Karpas-422 (cell line): ENCODE data around the gene NPAT. TPM values are rescaled to one million over a fixed set of nuclear protein-coding genes. Genes with fewer than 3 reads are reported as not detected.
"Not testable (repeated sequence)": the region's sequence is repeated elsewhere in the genome, so short reads cannot be mapped to it uniquely, and the experiment has no call there.

Source experiments
- DNase-seq: peaks from one replicate; pipeline ENCODE4 v3.0.0-alpha.2; 2015
- H2AFZ ChIP-seq: fragments of 200-600 bp; sonication (generic); 2 replicates; pipeline ENCODE4 v1.6.1; 2014; ENCODE audit warnings: antibody characterized with exemption, low read length, mixed read lengths
- H3K27ac ChIP-seq: fragments of 200-600 bp; sonication (generic); 2 replicates; pipeline ENCODE4 v1.5.1; 2014; ENCODE audit warnings: mild to moderate bottlenecking, low read length, moderate library complexity
- H3K27me3 ChIP-seq: fragments of 200-600 bp; sonication (generic); 2 replicates; pipeline ENCODE4 v1.6.1; 2014; ENCODE audit warnings: low read length, mixed read lengths
- H3K36me3 ChIP-seq: fragments of 200-600 bp; sonication (generic); 2 replicates; pipeline ENCODE4 v1.6.1; 2014; ENCODE audit warnings: low read length, mixed read lengths; ENCODE audit not compliant: insufficient read depth
- H3K4me1 ChIP-seq: fragments of 200-600 bp; sonication (generic); 2 replicates; pipeline ENCODE4 v1.6.1; 2014; ENCODE audit warnings: mild to moderate bottlenecking, low read length, mixed read lengths
- H3K4me2 ChIP-seq: fragments of 200-600 bp; sonication (generic); 2 replicates; pipeline ENCODE4 v1.6.1; 2014; ENCODE audit warnings: low read length, low read depth, mild to moderate bottlenecking; ENCODE audit not compliant: poor library complexity, severe bottlenecking
- H3K4me3 ChIP-seq: fragments of 200-600 bp; sonication (generic); 2 replicates; pipeline ENCODE4 v1.5.1; 2014; ENCODE audit warnings: mild to moderate bottlenecking, antibody characterized with exemption, low read length, mixed read lengths
- H3K79me2 ChIP-seq: fragments of 200-600 bp; sonication (generic); 2 replicates; pipeline ENCODE4 v1.6.1; 2014; ENCODE audit warnings: mild to moderate bottlenecking, low read length, mixed read lengths
- H3K9ac ChIP-seq: fragments of 200-600 bp; sonication (generic); 2 replicates; pipeline ENCODE4 v1.6.0; 2014; ENCODE audit warnings: low read length
- H3K9me2 ChIP-seq: fragments of 200-600 bp; sonication (generic), shearing (Covaris generic); replicated peaks from 2 replicates; pipeline ENCODE4 v1.6.0; 2014; ENCODE audit warnings: mild to moderate bottlenecking, low read length, moderate library complexity; ENCODE audit not compliant: insufficient read depth
- H3K9me3 ChIP-seq: fragments of 300-700, 200-600 bp; sonication (generic); 2 replicates; pipeline ENCODE4 v1.6.1; 2014; ENCODE audit warnings: low read length, mixed read lengths
- H4K20me1 ChIP-seq: fragments of 200-600 bp; sonication (generic); 2 replicates; pipeline ENCODE4 v1.6.1; 2014; ENCODE audit warnings: mild to moderate bottlenecking, antibody characterized with exemption, low read length, low read depth; ENCODE audit not compliant: insufficient read depth
- total RNA-seq: library from RNA; depleted of rRNA; stranded (reverse); fragments of >200 nt; shearing (Covaris generic); gene quantifications from 2 replicates; pipeline ENCODE4 v1.2.3, GENCODE V29; 2014; ENCODE audit warnings: low replicate concordance

The NPAT gene
- total RNA-seq, 1 experiment from 2014 or later: 77.1 TPM

DNA sequence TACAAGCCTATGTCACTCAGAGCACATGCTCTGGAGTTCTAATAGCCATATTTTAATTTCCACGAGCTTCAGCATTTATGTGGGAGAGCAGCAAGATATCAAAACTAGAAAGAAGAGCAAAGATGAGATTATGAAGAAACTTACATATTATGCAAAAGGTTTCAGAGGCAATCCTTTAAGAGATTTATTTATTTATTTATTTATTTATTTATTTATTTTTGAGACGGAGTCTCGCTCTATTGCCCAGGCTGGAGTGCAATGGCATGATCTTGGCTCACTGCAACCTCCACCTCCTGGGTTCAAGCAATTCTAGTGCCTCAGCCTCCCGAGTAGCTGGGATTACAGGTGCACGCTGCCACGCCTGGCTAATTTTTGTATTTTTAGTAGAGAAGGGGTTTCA is 59.6 kb downstream of the NPAT start:
- Histone ChIP-seq H3K36me3 (peaks cover 76% of the 10 kb centered on the region), H3K79me2 (peaks cover 27% of the 10 kb centered on the region), H3K4me1 (peaks cover 23% of the 10 kb centered on the region)
- H3K9me2 ChIP-seq, H3K27me3 ChIP-seq, H3K4me2 ChIP-seq, DNase-seq, H2AFZ ChIP-seq, H4K20me1 ChIP-seq, H3K27ac ChIP-seq, H3K9ac ChIP-seq, H3K9me3 ChIP-seq, H3K4me3 ChIP-seq: not testable (repeated sequence)

- Histone ChIP-seq H3K4me1 (peaks cover 23% of the 10 kb centered on the region), H3K36me3 (peaks cover 78% of the 10 kb centered on the region), H4K20me1 (no peaks in the 10 kb centered on the region), H3K9ac (no peak overlapping the region; the same call in 1 of the 2 replicates), H3K9me2 (no peaks in the 10 kb centered on the region), H3K4me3 (no peak overlapping the region), H3K79me2 (peaks cover 18% of the 10 kb centered on the region), H3K27ac (peak overlapping the region; percentile 52), H3K4me2 (peak overlapping the region; percentile 25), H3K9me3 (no peaks in the 10 kb centered on the region), H2AFZ (no peak overlapping the region), H3K27me3 (no peaks in the 10 kb centered on the region)
- DNase-seq: peak; percentile 91
These were observed 61.4 kb downstream of the NPAT start for GRCh38 chr11:108160970-108161566.

- Histone ChIP-seq H3K9ac (no peak overlapping the region), H3K9me2 (no peaks in the 10 kb centered on the region), H4K20me1 (no peaks in the 10 kb centered on the region), H3K27me3 (no peaks in the 10 kb centered on the region), H3K79me2 (peaks cover 44% of the 10 kb centered on the region), H3K4me2 (no peak overlapping the region), H2AFZ (no peak overlapping the region), H3K36me3 (peaks cover 95% of the 10 kb centered on the region), H3K4me1 (no peaks in the 10 kb centered on the region), H3K4me3 (no peak overlapping the region), H3K27ac (no peak overlapping the region), H3K9me3 (no peaks in the 10 kb centered on the region)
- DNase-seq: no peak
These were observed 67.8 kb downstream of the NPAT start for GRCh38 chr11:108154591-108154990.

- Histone ChIP-seq H3K79me2 (peaks cover 30% of the 10 kb centered on the region), H3K27me3 (no peaks in the 10 kb centered on the region), H4K20me1 (no peaks in the 10 kb centered on the region), H3K4me1 (no peaks in the 10 kb centered on the region), H3K9me3 (no peaks in the 10 kb centered on the region), H3K4me2 (no peak overlapping the region), H2AFZ (no peak overlapping the region), H3K27ac (no peak overlapping the region), H3K9me2 (no peaks in the 10 kb centered on the region), H3K36me3 (peaks cover 93% of the 10 kb centered on the region), H3K4me3 (no peak overlapping the region), H3K9ac (no peak overlapping the region)
- no peak for DNase-seq
These were observed 73.9 kb downstream of the NPAT start for GRCh38 chr11:108148556-108148955.

DNA sequence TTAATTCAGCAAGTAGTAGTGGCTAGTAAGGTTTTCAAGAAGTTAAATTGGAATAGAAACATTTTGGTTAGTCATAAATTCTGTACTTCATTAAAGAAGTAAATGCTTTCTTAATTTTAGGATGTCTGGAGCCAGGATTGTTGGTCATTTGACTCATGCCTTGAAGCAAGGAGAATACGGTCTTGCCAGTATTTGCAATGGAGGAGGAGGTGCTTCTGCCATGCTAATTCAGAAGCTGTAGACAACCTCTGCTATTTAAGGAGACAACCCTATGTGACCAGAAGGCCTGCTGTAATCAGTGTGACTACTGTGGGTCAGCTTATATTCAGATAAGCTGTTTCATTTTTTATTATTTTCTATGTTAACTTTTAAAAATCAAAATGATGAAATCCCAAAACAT is 75.3 kb downstream of the NPAT start:
- Histone ChIP-seq H3K4me2 (no peak overlapping the region), H3K4me1 (no peaks in the 10 kb centered on the region), H3K4me3 (no peak overlapping the region), H3K79me2 (peaks cover 24% of the 10 kb centered on the region), H3K9me2 (no peaks in the 10 kb centered on the region), H3K27me3 (no peaks in the 10 kb centered on the region), H2AFZ (no peak overlapping the region), H3K36me3 (peaks cover 94% of the 10 kb centered on the region), H4K20me1 (no peaks in the 10 kb centered on the region), H3K9ac (no peak overlapping the region), H3K27ac (no peak overlapping the region), H3K9me3 (no peaks in the 10 kb centered on the region)
- no peak for DNase-seq

- H3K4me2 ChIP-seq: no peak overlapping the region
- H3K36me3 ChIP-seq: peaks cover 94% of the 10 kb centered on the region
These were observed 77.8 kb downstream of the NPAT start for GRCh38 chr11:108144615-108145014.

GRCh38 chr11:108142304-108142703 is 80.1 kb downstream of the NPAT start:
- peaks cover 21% of the 10 kb centered on the region for H3K79me2 ChIP-seq
- no peaks in the 10 kb centered on the region for H3K4me1 ChIP-seq
- H4K20me1 ChIP-seq: no peaks in the 10 kb centered on the region
- H3K9me2 ChIP-seq: no peaks in the 10 kb centered on the region
- no peak overlapping the region for H2AFZ ChIP-seq
- H3K4me3 ChIP-seq: no peak overlapping the region
- H3K27ac ChIP-seq: no peak overlapping the region
- no peaks in the 10 kb centered on the region for H3K27me3 ChIP-seq
- H3K9ac ChIP-seq: no peak overlapping the region
- no peak for DNase-seq
- no peak overlapping the region for H3K4me2 ChIP-seq
- peaks cover 79% of the 10 kb centered on the region for H3K36me3 ChIP-seq
- H3K9me3 ChIP-seq: no peaks in the 10 kb centered on the region

More at GRCh38 chr11:108144615-108145014, 77.8 kb downstream of the NPAT start:
- Histone ChIP-seq H3K4me1 (no peaks in the 10 kb centered on the region), H3K27ac (no peak overlapping the region), H3K9me2 (no peaks in the 10 kb centered on the region), H3K79me2 (peaks cover 23% of the 10 kb centered on the region), H3K27me3 (no peaks in the 10 kb centered on the region), H3K9ac (no peak overlapping the region), H3K4me3 (no peak overlapping the region), H2AFZ (no peak overlapping the region), H3K9me3 (no peaks in the 10 kb centered on the region), H4K20me1 (no peaks in the 10 kb centered on the region)
- DNase-seq: no peak

- no peak for DNase-seq
- Histone ChIP-seq H3K36me3 (peaks cover 67% of the 10 kb centered on the region), H3K9ac (no peak overlapping the region), H3K79me2 (peaks cover 30% of the 10 kb centered on the region), H3K27ac (no peak overlapping the region), H3K9me3 (no peaks in the 10 kb centered on the region), H4K20me1 (0 out of 2 replicates have a peak, but pooled peaks cover 5% of the 10 kb centered on the region), H3K4me2 (no peak overlapping the region), H3K27me3 (no peaks in the 10 kb centered on the region), H2AFZ (no peak overlapping the region), H3K4me1 (peaks cover 11% of the 10 kb centered on the region), H3K9me2 (no peaks in the 10 kb centered on the region), H3K4me3 (no peak overlapping the region)
These were observed 85.2 kb downstream of the NPAT start for GRCh38 chr11:108137212-108137611.
